Fibroblast of the aortic adventitia (primary cell): ENCODE measurements around the gene GPR31. TPM values are rescaled to one million over a fixed set of nuclear protein-coding genes. Genes with fewer than 3 reads are reported as not detected.

Experiments used
- DNase-seq: peaks from one replicate; pipeline ENCODE4 v3.0.0-alpha.2; 2010; ENCODE audit warnings: low read depth
- H3K4me3 ChIP-seq: 2 replicates; pipeline ENCODE4 v1.5.1; 2011; ENCODE audit warnings: low read depth, mild to moderate bottlenecking, control low read depth, low read length, moderate library complexity
- total RNA-seq: library from RNA; depleted of rRNA; stranded (reverse); fragments of >200 nt; gene quantifications from 2 replicates; pipeline ENCODE4 v1.2.3, GENCODE V29; 2012; ENCODE audit warnings: low replicate concordance
- TF ChIP-seq, protein P1 (sequence below): IDR thresholded peaks from 2 replicates; pipeline ENCODE4 v1.5.1; 2011; ENCODE audit warnings: mild to moderate bottlenecking, low read length, control low read depth, inconsistent platforms; ENCODE audit not compliant: insufficient read depth

Gene GPR31
- total RNA-seq, 1 donor, result not detected

DNA sequence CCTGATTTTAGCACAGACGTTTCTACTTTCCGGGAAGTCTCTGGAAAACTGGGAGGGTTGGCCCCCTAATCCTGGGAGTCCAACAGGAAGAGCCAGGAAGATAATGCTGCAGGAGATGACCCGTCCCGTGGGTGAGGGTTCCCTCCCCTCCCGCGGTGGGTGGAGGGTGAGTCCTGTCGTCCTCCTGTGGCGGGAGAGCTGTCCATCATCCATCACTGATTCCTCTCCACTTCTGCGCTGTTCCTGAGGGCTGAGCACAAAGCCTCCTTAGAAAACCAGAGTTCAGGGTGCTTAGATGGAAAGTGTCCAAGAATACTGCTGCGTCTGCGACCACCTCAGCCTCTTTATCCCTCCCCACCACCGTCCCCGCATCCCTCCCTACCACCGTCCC lies 40.9 kb downstream of the GPR31 start:
- no peak overlapping the region for H3K4me3 ChIP-seq
- no peak for DNase-seq
- TF ChIP-seq, protein P1, sequence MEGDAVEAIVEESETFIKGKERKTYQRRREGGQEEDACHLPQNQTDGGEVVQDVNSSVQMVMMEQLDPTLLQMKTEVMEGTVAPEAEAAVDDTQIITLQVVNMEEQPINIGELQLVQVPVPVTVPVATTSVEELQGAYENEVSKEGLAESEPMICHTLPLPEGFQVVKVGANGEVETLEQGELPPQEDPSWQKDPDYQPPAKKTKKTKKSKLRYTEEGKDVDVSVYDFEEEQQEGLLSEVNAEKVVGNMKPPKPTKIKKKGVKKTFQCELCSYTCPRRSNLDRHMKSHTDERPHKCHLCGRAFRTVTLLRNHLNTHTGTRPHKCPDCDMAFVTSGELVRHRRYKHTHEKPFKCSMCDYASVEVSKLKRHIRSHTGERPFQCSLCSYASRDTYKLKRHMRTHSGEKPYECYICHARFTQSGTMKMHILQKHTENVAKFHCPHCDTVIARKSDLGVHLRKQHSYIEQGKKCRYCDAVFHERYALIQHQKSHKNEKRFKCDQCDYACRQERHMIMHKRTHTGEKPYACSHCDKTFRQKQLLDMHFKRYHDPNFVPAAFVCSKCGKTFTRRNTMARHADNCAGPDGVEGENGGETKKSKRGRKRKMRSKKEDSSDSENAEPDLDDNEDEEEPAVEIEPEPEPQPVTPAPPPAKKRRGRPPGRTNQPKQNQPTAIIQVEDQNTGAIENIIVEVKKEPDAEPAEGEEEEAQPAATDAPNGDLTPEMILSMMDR, result no peak

GRCh38 chr6:167116109-167116837 lies 41.5 kb downstream of the GPR31 start:
- TF ChIP-seq, protein P1, result no peak
- peak; percentile 38 for DNase-seq
- H3K4me3 ChIP-seq, result no peak overlapping the region

- TF ChIP-seq, protein P1, result no peak
- no peak overlapping the region for H3K4me3 ChIP-seq
- no peak for DNase-seq
These were observed 42.7 kb downstream of the GPR31 start for GRCh38 chr6:167115054-167115453.

DNA sequence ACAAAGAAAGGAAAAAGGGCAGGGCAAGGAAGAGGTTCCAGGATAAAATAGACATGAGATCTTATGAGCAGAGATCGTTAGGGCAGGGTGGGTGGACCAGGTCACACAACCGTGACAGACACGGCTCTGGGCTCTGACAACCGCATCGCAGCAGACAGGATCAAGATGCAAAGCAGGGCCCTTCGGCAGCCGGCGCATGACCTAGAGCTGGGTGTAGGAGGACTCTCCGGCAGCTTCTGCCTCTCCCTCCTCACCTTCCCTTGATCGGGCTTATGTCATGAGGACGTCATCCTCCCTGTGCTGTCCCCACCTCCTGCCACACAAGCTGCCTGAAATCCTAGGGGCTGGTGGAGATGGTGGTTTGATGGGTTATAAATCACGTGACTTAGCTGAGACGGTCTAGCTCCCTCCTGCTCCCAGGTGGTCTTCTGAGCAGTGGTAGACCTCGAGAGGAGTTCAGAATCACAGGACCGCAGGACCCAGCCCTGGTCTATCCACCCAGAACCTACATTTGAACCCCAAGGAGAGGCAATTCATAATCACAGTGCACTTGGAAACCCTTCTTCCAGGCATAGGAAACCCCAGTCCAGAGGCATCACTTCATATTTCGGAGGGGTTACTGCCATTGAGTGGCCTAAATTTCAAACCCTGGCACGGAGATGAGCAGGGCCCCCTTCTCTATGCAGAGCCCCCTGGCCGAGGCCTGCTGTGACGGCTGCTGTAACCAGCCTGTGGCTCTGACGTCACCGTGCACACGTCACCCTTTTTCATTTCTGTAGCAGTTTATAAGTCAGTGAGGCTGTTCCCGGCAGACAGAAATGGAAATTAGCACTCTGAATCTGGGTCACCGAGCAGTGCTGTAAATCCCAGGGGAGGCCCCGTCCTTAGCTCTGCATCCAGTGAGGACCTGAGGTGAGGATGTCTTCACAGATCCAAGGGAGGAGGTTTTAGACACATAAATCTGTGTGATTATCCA lies 43.6 kb downstream of the GPR31 start:
- TF ChIP-seq, protein P1, result no peak
- no peak for DNase-seq
- H3K4me3 ChIP-seq, result no peak overlapping the region

- no peak overlapping the region for H3K4me3 ChIP-seq
- no peak for DNase-seq
- TF ChIP-seq, protein P1, result no peak
These were observed 44.6 kb downstream of the GPR31 start for GRCh38 chr6:167113047-167113754.

- DNase-seq, result no peak
- TF ChIP-seq, protein P1, result no peak
These were observed 45.4 kb downstream of the GPR31 start for GRCh38 chr6:167112421-167112820.

More at GRCh38 chr6:167112421-167112820, 45.4 kb downstream of the GPR31 start:
- H3K4me3 ChIP-seq, result no peak overlapping the region
